K562 (cell line): ENCODE measurements around the gene SOX18. TPM values are rescaled to one million over a fixed set of nuclear protein-coding genes. Genes with fewer than 3 reads are reported as not detected.

Experiments used
- FOS ChIP-seq: IDR thresholded peaks from 3 replicates; pipeline ENCODE4 v1.6.1; 2011; ENCODE audit not compliant: insufficient read length; ENCODE audit errors: extremely low read depth
- FUS ChIP-seq: fragments of 200-400 bp; formaldehyde crosslinking; optimal IDR thresholded peaks from 2 replicates; pipeline ENCODE3; 2017; ENCODE audit warnings: low read depth, low read length
- HBP1 ChIP-seq: fragments of 450-650 bp; formaldehyde crosslinking; IDR thresholded peaks from 2 replicates; pipeline ENCODE4 v1.4.0; 2022; ENCODE audit warnings: missing genetic modification characterization
- HDAC2 ChIP-seq: fragments of 450-650 bp; IDR thresholded peaks from 2 replicates; pipeline ENCODE4 v1.6.1; 2016; ENCODE audit warnings: mild to moderate bottlenecking
- KLF13 ChIP-seq: fragments of 450-650 bp; IDR thresholded peaks from 2 replicates; pipeline ENCODE4 v1.6.1; 2016; ENCODE audit warnings: missing genetic modification characterization, low read depth, mild to moderate bottlenecking, missing compliant biosample characterization, moderate library complexity, borderline replicate concordance
- NUFIP1 ChIP-seq: fragments of 450-650 bp; IDR thresholded peaks from 2 replicates; pipeline ENCODE4 v1.6.1; 2018; ENCODE audit not compliant: partially characterized antibody
- RBM14 ChIP-seq: fragments of 200-400 bp; formaldehyde crosslinking; IDR thresholded peaks from 2 replicates; pipeline ENCODE4 v1.6.1; 2018; ENCODE audit warnings: low read depth, mild to moderate bottlenecking, low read length, moderate library complexity, borderline replicate concordance; ENCODE audit not compliant: insufficient read depth
- TARDBP ChIP-seq: fragments of 450-650 bp; IDR thresholded peaks from 2 replicates; pipeline ENCODE4 v1.6.1; 2016
- TCF7 ChIP-seq: sonication (generic); IDR thresholded peaks from 2 replicates; pipeline ENCODE4 v1.6.1; 2016; ENCODE audit warnings: antibody characterized with exemption, borderline replicate concordance
- ZMIZ1 ChIP-seq, 2 experiments: fragments of 150-350 bp in 1 of 2; IDR thresholded peaks; 2 replicates each; pipeline ENCODE4 v1.6.1; 2012 to 2016; ENCODE audit warnings: low read depth in 2 of 2, low read length in 2 of 2, mild to moderate bottlenecking in 1 of 2, moderate library complexity in 1 of 2
- ZNF140 ChIP-seq: fragments of 250-450 bp; sonication (Bioruptor Pico); IDR thresholded peaks from 2 replicates; pipeline ENCODE4 v1.8.0; 2021; ENCODE audit warnings: moderate library complexity, mild to moderate bottlenecking, inconsistent platforms
- ZNF584 ChIP-seq: fragments of 200-800 bp; sonication (Bioruptor generic); IDR thresholded peaks from 2 replicates; pipeline ENCODE4 v1.6.1; 2016; ENCODE audit warnings: low read depth, mild to moderate bottlenecking, missing genetic modification characterization, missing compliant biosample characterization
- polyA plus RNA-seq, 8 experiments: library from polyadenylated mRNA; depleted of rRNA in 4 of 8; stranded (reverse) in 5 of 8; unstranded in 3 of 8; fragments of >200 nt; fragmentation: Nextera tagmentation in 2 of 8; fragmentation: Illumina TruSeq in 1 of 8; extraction: Ambion mirVana in 2 of 8; extraction: Trizol in 1 of 8; gene quantifications; 2 replicates each; pipeline versions ENCODE4 v1.2.1 to v1.2.3, GENCODE V29; 2011 to 2014; ENCODE audit warnings: inconsistent platforms in 1 of 8, missing spikeins in 1 of 8
- total RNA-seq, 7 experiments: library from RNA; depleted of rRNA in 6 of 7; stranded (reverse); fragments of >200 nt in 6 of 7; fragmentation: Illumina TruSeq in 2 of 7; extraction: Trizol in 2 of 7; gene quantifications; 2 replicates each; pipeline versions ENCODE4 v1.2.1 to v1.2.3, GENCODE V29; 2011 to 2021; ENCODE audit warnings: low replicate concordance in 1 of 7
- TF ChIP-seq, protein P1 (sequence below): sonication (generic); formaldehyde crosslinking; IDR thresholded peaks from 2 replicates; pipeline ENCODE4 v1.8.0; 2023; ENCODE audit warnings: missing genetic modification reagents, mild to moderate bottlenecking, borderline replicate concordance

Gene SOX18
- total and polyA plus RNA-seq, 9 of the 15 experiments (the other 6 are each of a cell fraction or from before 2014, with no cell fraction given), result 0.15 to 19.8 (median 0.33) TPM

GRCh38 chr20:64062596-64063388 is 13.4 kb upstream of the SOX18 start, which contains the start of gene TCEA2 (continued):
- TF ChIP-seq, protein P1, sequence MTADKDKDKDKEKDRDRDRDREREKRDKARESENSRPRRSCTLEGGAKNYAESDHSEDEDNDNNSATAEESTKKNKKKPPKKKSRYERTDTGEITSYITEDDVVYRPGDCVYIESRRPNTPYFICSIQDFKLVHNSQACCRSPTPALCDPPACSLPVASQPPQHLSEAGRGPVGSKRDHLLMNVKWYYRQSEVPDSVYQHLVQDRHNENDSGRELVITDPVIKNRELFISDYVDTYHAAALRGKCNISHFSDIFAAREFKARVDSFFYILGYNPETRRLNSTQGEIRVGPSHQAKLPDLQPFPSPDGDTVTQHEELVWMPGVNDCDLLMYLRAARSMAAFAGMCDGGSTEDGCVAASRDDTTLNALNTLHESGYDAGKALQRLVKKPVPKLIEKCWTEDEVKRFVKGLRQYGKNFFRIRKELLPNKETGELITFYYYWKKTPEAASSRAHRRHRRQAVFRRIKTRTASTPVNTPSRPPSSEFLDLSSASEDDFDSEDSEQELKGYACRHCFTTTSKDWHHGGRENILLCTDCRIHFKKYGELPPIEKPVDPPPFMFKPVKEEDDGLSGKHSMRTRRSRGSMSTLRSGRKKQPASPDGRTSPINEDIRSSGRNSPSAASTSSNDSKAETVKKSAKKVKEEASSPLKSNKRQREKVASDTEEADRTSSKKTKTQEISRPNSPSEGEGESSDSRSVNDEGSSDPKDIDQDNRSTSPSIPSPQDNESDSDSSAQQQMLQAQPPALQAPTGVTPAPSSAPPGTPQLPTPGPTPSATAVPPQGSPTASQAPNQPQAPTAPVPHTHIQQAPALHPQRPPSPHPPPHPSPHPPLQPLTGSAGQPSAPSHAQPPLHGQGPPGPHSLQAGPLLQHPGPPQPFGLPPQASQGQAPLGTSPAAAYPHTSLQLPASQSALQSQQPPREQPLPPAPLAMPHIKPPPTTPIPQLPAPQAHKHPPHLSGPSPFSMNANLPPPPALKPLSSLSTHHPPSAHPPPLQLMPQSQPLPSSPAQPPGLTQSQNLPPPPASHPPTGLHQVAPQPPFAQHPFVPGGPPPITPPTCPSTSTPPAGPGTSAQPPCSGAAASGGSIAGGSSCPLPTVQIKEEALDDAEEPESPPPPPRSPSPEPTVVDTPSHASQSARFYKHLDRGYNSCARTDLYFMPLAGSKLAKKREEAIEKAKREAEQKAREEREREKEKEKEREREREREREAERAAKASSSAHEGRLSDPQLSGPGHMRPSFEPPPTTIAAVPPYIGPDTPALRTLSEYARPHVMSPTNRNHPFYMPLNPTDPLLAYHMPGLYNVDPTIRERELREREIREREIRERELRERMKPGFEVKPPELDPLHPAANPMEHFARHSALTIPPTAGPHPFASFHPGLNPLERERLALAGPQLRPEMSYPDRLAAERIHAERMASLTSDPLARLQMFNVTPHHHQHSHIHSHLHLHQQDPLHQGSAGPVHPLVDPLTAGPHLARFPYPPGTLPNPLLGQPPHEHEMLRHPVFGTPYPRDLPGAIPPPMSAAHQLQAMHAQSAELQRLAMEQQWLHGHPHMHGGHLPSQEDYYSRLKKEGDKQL (CRISPR knock-in tag), result no peak
- TF ChIP-seq HBP1 (CRISPR knock-in tag) (no peak), FOS (no peak), ZMIZ1 (IDR thresholded peaks at IDR 0.05; ENCODE audit: low read depth in 2 of 2, low read length in 2 of 2) (peak in 1 of 2 experiments; percentile 53; a peak in 1 of 4 replicates), KLF13 (peak; percentile 91), RBM14 (no peak), NUFIP1 (no peak), HDAC2 (0 out of 2 replicates have a peak, but pooled peaks have one; percentile 34), ZNF140 (CRISPR knock-in tag) (no peak), FUS (no peak), TCF7 (no peak), ZNF584 (CRISPR knock-in tag) (peak; percentile 95), TARDBP (no peak)
